ENCODE results near the gene RCVRN. TPM values are rescaled to one million over a fixed set of nuclear protein-coding genes. Genes with fewer than 3 reads are reported as not detected.

Gene RCVRN
- total RNA-seq, 1 donor from 2014 or later: 0.38 TPM

DNA sequence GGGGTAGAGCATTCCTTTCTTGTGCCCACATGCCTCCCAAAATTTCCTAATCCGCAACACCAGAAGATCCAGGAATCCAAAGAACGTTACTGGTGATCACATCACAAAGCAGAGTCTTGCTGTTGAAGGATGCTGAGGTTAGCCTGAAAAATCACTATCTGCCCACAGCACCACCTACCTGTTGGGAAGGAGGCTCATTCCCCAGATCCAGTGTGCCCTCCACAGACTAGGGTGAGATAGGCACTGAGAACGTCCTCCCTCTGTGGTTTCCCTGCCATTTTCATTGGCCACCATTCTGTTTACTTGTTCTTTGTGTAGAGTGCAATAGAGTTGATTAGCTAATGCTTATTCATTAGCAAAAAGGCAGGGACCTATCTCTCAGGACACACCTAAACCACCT, 30.3 kb downstream of the RCVRN start:
- Mint-ChIP-seq H3K27me3 (peaks cover 2% of the 10 kb centered on the region), H3K9me3 (no peaks in the 10 kb centered on the region)

DNA sequence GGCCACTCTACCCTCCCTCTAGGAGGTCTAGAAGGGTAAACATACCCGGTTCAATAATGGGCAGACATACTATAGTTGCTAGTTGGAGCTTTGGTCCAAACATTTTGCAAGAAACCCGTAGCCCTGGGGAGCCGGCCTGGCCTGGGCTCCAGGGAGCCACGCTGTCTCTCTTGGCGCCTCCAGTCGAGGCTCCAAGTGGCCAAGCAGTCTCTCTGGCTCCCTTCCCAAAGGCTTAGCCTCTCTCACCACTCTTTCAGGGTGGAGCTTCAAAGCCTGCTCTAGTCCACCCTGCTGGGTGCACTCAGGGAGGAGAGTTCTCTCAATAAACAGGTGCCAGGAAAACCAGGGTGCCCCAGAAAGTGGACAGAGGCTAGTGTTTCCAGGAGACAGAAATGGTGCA, 32.2 kb downstream of the RCVRN start:
- no peak for ATAC-seq (ENCODE audit: low read depth)
- H3K9me3 Mint-ChIP-seq: no peaks in the 10 kb centered on the region
- no peak overlapping the region for H3K27ac Mint-ChIP-seq
- POLR2A ChIA-PET: interaction anchor here (0.9 kb wide), 1 partner anchor 52 kb away, joined by 3 read pairs; no protein-coding TSS in a partner anchor
- H3K4me3 Mint-ChIP-seq: no peak overlapping the region
- intact Hi-C loops (cut with micrococcal nuclease): no loop called here
- CTCF ChIA-PET: no interaction called here
- H3K36me3 Mint-ChIP-seq (ENCODE audit: low read depth): no peaks in the 10 kb centered on the region
- TF ChIP-seq, protein P1, sequence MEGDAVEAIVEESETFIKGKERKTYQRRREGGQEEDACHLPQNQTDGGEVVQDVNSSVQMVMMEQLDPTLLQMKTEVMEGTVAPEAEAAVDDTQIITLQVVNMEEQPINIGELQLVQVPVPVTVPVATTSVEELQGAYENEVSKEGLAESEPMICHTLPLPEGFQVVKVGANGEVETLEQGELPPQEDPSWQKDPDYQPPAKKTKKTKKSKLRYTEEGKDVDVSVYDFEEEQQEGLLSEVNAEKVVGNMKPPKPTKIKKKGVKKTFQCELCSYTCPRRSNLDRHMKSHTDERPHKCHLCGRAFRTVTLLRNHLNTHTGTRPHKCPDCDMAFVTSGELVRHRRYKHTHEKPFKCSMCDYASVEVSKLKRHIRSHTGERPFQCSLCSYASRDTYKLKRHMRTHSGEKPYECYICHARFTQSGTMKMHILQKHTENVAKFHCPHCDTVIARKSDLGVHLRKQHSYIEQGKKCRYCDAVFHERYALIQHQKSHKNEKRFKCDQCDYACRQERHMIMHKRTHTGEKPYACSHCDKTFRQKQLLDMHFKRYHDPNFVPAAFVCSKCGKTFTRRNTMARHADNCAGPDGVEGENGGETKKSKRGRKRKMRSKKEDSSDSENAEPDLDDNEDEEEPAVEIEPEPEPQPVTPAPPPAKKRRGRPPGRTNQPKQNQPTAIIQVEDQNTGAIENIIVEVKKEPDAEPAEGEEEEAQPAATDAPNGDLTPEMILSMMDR (IDR thresholded peaks at IDR 0.05): no peak
- peaks cover 7% of the 10 kb centered on the region for H3K27me3 Mint-ChIP-seq
- no peak for DNase-seq
- no peaks in the 10 kb centered on the region for H3K4me1 Mint-ChIP-seq

More for the DNA sequence above, 30.3 kb downstream of the RCVRN start:
- CTCF ChIA-PET: no interaction called here
- ATAC-seq (ENCODE audit: low read depth): no peak
- DNase-seq: no peak
- POLR2A ChIA-PET: no interaction called here
- TF ChIP-seq, protein P1 (IDR thresholded peaks at IDR 0.05): no peak
- Mint-ChIP-seq H3K27ac (no peak overlapping the region), H3K4me1 (no peaks in the 10 kb centered on the region), H3K4me3 (no peak overlapping the region), H3K36me3 (ENCODE audit: low read depth) (no peaks in the 10 kb centered on the region)
- intact Hi-C loops (cut with micrococcal nuclease): no loop called here

DNA sequence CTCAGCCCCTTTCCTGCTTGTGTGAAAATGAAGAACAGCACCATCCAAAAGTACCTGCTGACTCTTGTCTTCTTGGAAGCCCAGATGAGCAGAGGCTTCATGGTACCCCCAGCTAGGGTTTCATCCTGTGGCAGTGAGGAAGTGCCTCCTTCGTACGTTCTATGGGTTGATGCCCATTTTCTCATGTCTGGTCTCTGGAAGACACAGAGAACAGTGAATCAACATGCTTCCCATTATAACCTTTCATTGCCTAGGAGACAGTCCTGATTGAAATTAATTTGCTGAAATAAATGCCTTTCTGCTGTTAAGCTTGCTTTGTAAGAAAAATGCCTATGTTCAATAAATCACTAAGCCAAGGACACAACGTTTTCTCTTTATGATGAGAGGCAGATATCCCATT, 36.5 kb downstream of the RCVRN start:
- Mint-ChIP-seq H3K27ac (no peak overlapping the region), H3K27me3 (peaks cover 10% of the 10 kb centered on the region), H3K4me3 (no peak overlapping the region), H3K36me3 (ENCODE audit: low read depth) (no peaks in the 10 kb centered on the region), H3K9me3 (no peaks in the 10 kb centered on the region), H3K4me1 (no peaks in the 10 kb centered on the region)
- ChIA-PET CTCF (no interaction called here), POLR2A (no interaction called here)
- intact Hi-C loops (cut with micrococcal nuclease): no loop called here
- no peak for ATAC-seq (ENCODE audit: low read depth)
- TF ChIP-seq, protein P1 (IDR thresholded peaks at IDR 0.05): no peak
- no peak for DNase-seq

DNA sequence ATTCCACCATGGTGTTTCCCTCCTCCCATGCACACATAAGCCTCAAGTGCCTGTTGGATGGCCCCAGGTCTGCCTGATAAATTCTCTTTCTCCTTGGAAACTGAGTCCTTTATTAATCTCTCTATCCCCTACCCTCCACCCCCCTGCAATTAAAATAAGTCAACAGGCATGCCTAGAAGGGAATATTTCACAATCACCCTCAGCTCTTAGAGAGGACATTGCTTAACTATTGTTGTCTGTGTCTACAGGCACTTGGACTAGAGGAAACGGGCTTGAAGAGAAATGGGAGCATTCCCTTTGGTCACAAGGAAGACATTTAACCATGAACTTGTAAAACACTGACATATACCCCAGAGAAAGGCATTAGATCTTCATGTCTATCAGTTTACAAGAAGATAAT, 39.5 kb downstream of the RCVRN start:
- intact Hi-C loops (cut with micrococcal nuclease): no loop called here
- Mint-ChIP-seq H3K27ac (no peak overlapping the region), H3K4me3 (no peak overlapping the region), H3K9me3 (peaks cover 11% of the 10 kb centered on the region), H3K27me3 (peaks cover 8% of the 10 kb centered on the region), H3K36me3 (ENCODE audit: low read depth) (no peaks in the 10 kb centered on the region), H3K4me1 (no peaks in the 10 kb centered on the region)
- TF ChIP-seq, protein P1 (IDR thresholded peaks at IDR 0.05): no peak
- DNase-seq (no peak), ATAC-seq (ENCODE audit: low read depth) (no peak)
- ChIA-PET POLR2A (no interaction called here), CTCF (no interaction called here)

DNA sequence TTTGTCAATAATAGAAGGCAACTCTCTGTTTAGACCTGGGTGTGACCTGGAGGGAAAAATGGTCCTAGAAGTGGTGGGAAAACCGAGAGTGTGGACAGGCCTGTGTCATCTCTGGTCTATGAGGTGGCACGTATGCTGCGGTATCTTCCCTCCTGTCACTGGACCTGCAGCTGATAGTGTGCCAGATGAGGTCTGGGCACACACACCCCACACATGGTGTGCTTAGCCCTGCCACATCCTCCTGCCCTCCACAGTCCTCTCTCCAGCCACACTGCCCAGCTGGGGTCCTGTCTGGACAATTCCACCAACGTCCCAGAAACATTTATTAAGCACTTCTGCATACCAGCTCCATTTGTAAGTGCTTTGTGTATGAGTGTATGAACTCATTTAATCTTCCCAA, 42.1 kb downstream of the RCVRN start:
- no peak overlapping the region for H3K4me3 Mint-ChIP-seq
- H3K27me3 Mint-ChIP-seq: peaks cover 3% of the 10 kb centered on the region
- TF ChIP-seq, protein P1 (IDR thresholded peaks at IDR 0.05): no peak
- no peak overlapping the region for H3K27ac Mint-ChIP-seq
- intact Hi-C loops (cut with micrococcal nuclease): no loop called here
- H3K9me3 Mint-ChIP-seq: peaks cover 14% of the 10 kb centered on the region
- ChIA-PET POLR2A (no interaction called here), CTCF (no interaction called here)
- H3K4me1 Mint-ChIP-seq: no peaks in the 10 kb centered on the region
- no peak for DNase-seq
- ATAC-seq (ENCODE audit: low read depth): no peak
- no peaks in the 10 kb centered on the region for H3K36me3 Mint-ChIP-seq (ENCODE audit: low read depth)

Measured in activated B cell treated with CpG ODN at 0.5 μM for 24 hours (primary cell).